SH-SY5Y (cell line): ENCODE data around the gene RUVBL1.

Experiments
- GATA2 ChIP-seq: IDR thresholded peaks from 2 replicates; pipeline ENCODE4 v1.6.1; 2011; ENCODE audit warnings: mild to moderate bottlenecking, low read depth, low read length
- GATA3 ChIP-seq: IDR thresholded peaks from 2 replicates; pipeline ENCODE4 v1.6.1; 2011; ENCODE audit warnings: low read depth, mild to moderate bottlenecking, low read length, moderate library complexity

DNA sequence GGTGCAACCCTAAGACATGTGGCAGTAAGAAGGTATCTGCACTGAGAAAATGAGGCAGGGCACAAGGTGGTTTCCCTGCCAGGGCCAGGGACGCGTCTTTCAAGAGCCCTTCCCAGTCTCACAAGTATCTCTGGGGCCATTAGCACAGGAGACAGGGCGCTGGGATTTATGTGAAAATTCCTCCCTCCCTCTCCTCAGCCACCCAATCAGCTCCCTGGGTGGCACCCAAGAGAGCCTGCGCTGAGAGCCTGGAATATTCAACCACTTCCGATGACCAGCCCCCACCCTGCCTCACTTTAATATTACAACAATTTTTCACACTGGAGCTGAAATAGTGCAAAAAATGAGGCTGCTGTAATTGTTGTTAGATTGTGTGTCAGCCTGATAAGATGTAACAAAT, 45.3 kb downstream of the RUVBL1 start:
- TF ChIP-seq GATA2, result no peak
- no peak for TF ChIP-seq GATA3
